SK-N-SH treated with all-trans-retinoic acid at 6 μM for 48 hours (cell line): ENCODE data around the gene EFNB1.

Experiments used
- ATAC-seq: fragments of 200-7000 bp; cut with Tn5 transposase; 3 replicates; pipeline ENCODE4 v1.9.1; 2020; ENCODE audit warnings: mild to moderate bottlenecking, moderate library complexity
- ARNTL ChIP-seq: fragments of 450-650 bp; formaldehyde crosslinking; IDR thresholded peaks from 2 replicates; pipeline ENCODE4 v1.5.0; 2020; ENCODE audit warnings: low read depth, mild to moderate bottlenecking, moderate library complexity, borderline replicate concordance
- BACH2 ChIP-seq: fragments of 250-450 bp; sonication (Bioruptor Pico); IDR thresholded peaks from 2 replicates; pipeline ENCODE4 v1.9.0; 2021; ENCODE audit warnings: mild to moderate bottlenecking, borderline replicate concordance
- CSDC2 ChIP-seq: fragments of 250-450 bp; sonication (Bioruptor Pico); IDR thresholded peaks from 2 replicates; pipeline ENCODE4 v1.5.0; 2020; ENCODE audit warnings: mild to moderate bottlenecking, moderate library complexity
- ESRRG ChIP-seq: fragments of 250-450 bp; sonication (Bioruptor Pico); IDR thresholded peaks from 2 replicates; pipeline ENCODE4 v1.6.1; 2021; ENCODE audit warnings: mild to moderate bottlenecking
- GLIS3 ChIP-seq: fragments of 250-450 bp; sonication (Bioruptor Pico); IDR thresholded peaks from 2 replicates; pipeline ENCODE4 v1.5.0; 2020; ENCODE audit warnings: mild to moderate bottlenecking, moderate library complexity
- ISL1 ChIP-seq: fragments of 250-450 bp; sonication (Bioruptor Pico); IDR thresholded peaks from 2 replicates; pipeline ENCODE4 v2.1.2; 2022; ENCODE audit warnings: mild to moderate bottlenecking, moderate library complexity
- OSR1 ChIP-seq: fragments of 250-450 bp; sonication (Bioruptor Pico); IDR thresholded peaks from 2 replicates; pipeline ENCODE4 v1.8.0; 2022; ENCODE audit warnings: moderate library complexity, mild to moderate bottlenecking, inconsistent platforms
- PPARA ChIP-seq: fragments of 250-450 bp; sonication (Bioruptor Pico); IDR thresholded peaks from 2 replicates; pipeline ENCODE4 v1.5.0; 2020; ENCODE audit warnings: mild to moderate bottlenecking, borderline replicate concordance
- RARB ChIP-seq: fragments of 250-450 bp; sonication (Bioruptor Pico); IDR thresholded peaks from 2 replicates; pipeline ENCODE4 v1.8.0; 2021; ENCODE audit warnings: mild to moderate bottlenecking, moderate library complexity
- TCF4 ChIP-seq: fragments of 250-450 bp; sonication (Bioruptor Pico); IDR thresholded peaks from 2 replicates; pipeline ENCODE4 v1.8.0; 2021; ENCODE audit warnings: mild to moderate bottlenecking, moderate library complexity, borderline replicate concordance
- TOX ChIP-seq: fragments of 250-450 bp; sonication (Bioruptor Pico); IDR thresholded peaks from 2 replicates; pipeline ENCODE4 v1.8.0; 2021; ENCODE audit warnings: mild to moderate bottlenecking, moderate library complexity, borderline replicate concordance
- ZC3H10 ChIP-seq: fragments of 250-450 bp; sonication (Bioruptor Pico); IDR thresholded peaks from 2 replicates; pipeline ENCODE4 v1.5.1; 2021; ENCODE audit warnings: mild to moderate bottlenecking, moderate library complexity
- ZFP3 ChIP-seq: fragments of 250-450 bp; sonication (Bioruptor Pico); IDR thresholded peaks from 2 replicates; pipeline ENCODE4 v1.5.0; 2020; ENCODE audit warnings: mild to moderate bottlenecking, moderate library complexity
- ZFP30 ChIP-seq: fragments of 450-650 bp; formaldehyde crosslinking; IDR thresholded peaks from 2 replicates; pipeline ENCODE4 v1.5.0; 2022; ENCODE audit warnings: mild to moderate bottlenecking, moderate library complexity
- ZNF565 ChIP-seq: fragments of 450-650 bp; formaldehyde crosslinking; conservative IDR thresholded peaks from 2 replicates; pipeline ENCODE4 v1.5.0; 2020; ENCODE audit warnings: low read depth, mild to moderate bottlenecking, moderate library complexity
- ZNF70 ChIP-seq: fragments of 450-650 bp; formaldehyde crosslinking; IDR thresholded peaks from 2 replicates; pipeline ENCODE4 v1.5.0; 2020; ENCODE audit warnings: mild to moderate bottlenecking, moderate library complexity
- ZNF8 ChIP-seq: fragments of 450-650 bp; formaldehyde crosslinking; IDR thresholded peaks from 2 replicates; pipeline ENCODE4 v1.5.0; 2020; ENCODE audit warnings: mild to moderate bottlenecking, moderate library complexity
- TF ChIP-seq, protein P1 (sequence below): fragments of 250-450 bp; sonication (Bioruptor Pico); IDR thresholded peaks from 2 replicates; pipeline ENCODE4 v1.8.0; 2021; ENCODE audit warnings: low read depth, mild to moderate bottlenecking, moderate library complexity, borderline replicate concordance
- TF ChIP-seq, protein P2 (sequence below): fragments of 250-450 bp; sonication (Bioruptor Pico); IDR thresholded peaks from 2 replicates; pipeline ENCODE4 v1.5.0; 2020; ENCODE audit warnings: mild to moderate bottlenecking, moderate library complexity
- TF ChIP-seq, protein P3 (sequence below): fragments of 250-450 bp; sonication (Bioruptor Pico); IDR thresholded peaks from 2 replicates; pipeline ENCODE4 v1.5.1; 2020; ENCODE audit warnings: low read depth, mild to moderate bottlenecking, moderate library complexity
- TF ChIP-seq, protein P4 (sequence below): fragments of 250-450 bp; sonication (Bioruptor Pico); IDR thresholded peaks from 2 replicates; pipeline ENCODE4 v1.8.0; 2020; ENCODE audit warnings: mild to moderate bottlenecking, moderate library complexity, borderline replicate concordance

EFNB1 gene

DNA sequence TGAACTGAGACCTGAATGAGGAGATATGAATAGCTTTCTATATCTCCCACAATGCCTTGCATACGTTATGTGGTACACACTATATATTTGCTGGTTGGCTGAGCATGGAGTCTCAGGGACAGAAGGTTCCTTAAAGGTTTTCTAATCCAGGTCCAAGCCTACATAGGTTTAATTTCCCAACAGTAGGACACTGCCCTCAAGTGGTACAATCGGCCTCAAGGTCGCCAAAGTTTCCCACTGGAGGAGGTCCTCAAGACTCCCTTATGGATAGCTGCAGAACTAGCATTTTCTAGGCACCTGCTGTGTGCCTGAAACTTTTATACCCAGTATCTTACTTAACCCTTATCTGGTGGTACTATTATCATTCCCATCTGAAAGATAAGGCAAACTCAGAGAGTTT is 21.0 kb upstream of the EFNB1 start (continued):
- TF ChIP-seq, protein P1, sequence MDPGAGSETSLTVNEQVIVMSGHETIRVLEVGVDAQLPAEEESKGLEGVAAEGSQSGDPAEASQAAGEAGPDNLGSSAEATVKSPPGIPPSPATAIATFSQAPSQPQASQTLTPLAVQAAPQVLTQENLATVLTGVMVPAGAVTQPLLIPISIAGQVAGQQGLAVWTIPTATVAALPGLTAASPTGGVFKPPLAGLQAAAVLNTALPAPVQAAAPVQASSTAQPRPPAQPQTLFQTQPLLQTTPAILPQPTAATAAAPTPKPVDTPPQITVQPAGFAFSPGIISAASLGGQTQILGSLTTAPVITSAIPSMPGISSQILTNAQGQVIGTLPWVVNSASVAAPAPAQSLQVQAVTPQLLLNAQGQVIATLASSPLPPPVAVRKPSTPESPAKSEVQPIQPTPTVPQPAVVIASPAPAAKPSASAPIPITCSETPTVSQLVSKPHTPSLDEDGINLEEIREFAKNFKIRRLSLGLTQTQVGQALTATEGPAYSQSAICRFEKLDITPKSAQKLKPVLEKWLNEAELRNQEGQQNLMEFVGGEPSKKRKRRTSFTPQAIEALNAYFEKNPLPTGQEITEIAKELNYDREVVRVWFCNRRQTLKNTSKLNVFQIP (CRISPR knock-in tag), result no peak
- no peak for TF ChIP-seq ZNF8 (CRISPR knock-in tag)
- TF ChIP-seq BACH2 (CRISPR knock-in tag), result no peak
- TF ChIP-seq, all 23 proteins: peak for 0

DNA sequence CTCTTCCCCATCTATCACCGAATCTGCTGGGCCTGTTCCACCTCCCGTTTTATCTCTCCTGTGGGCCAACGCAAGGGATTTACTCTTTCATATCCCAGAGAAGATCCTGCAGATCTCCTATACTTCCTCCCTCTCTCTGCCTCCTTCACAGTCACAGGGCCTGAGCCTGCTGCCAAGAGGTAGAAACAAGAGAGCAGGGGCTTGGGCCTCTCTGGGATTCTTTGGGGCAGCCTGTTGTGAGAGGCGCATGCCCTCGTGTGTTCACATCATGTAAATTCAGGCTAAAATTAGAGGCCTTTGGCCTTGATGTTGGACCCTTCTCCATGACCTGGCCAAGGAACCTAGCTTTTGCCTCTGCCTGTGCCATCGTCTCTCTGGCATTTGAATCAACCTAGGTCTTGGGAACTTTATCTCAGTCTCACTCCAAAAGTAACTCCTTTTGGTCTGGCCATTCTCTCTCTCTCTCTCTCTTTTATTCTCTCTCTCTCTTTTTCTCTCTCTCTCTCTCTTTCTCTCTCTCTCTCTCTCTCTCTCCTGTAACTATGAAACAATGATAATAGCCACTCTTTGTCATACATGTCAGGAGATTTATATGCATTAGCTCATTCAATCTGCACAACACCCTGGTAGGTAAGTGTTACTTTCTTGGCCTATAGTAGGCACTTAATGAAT is 20.0 kb upstream of the EFNB1 start:
- peak; percentile 81 for ATAC-seq
- no peak for TF ChIP-seq TCF4 (CRISPR knock-in tag)
- TF ChIP-seq ZNF8 (CRISPR knock-in tag), result no peak
- no peak for TF ChIP-seq RARB (CRISPR knock-in tag)
- no peak for TF ChIP-seq ISL1 (CRISPR knock-in tag)
- TF ChIP-seq ZC3H10 (CRISPR knock-in tag), result no peak
- TF ChIP-seq, protein P1 (CRISPR knock-in tag), result no peak
- TF ChIP-seq ARNTL (CRISPR knock-in tag), result no peak
- TF ChIP-seq ZNF70, result no peak
- TF ChIP-seq ZFP3 (CRISPR knock-in tag), result no peak
- TF ChIP-seq, protein P2, sequence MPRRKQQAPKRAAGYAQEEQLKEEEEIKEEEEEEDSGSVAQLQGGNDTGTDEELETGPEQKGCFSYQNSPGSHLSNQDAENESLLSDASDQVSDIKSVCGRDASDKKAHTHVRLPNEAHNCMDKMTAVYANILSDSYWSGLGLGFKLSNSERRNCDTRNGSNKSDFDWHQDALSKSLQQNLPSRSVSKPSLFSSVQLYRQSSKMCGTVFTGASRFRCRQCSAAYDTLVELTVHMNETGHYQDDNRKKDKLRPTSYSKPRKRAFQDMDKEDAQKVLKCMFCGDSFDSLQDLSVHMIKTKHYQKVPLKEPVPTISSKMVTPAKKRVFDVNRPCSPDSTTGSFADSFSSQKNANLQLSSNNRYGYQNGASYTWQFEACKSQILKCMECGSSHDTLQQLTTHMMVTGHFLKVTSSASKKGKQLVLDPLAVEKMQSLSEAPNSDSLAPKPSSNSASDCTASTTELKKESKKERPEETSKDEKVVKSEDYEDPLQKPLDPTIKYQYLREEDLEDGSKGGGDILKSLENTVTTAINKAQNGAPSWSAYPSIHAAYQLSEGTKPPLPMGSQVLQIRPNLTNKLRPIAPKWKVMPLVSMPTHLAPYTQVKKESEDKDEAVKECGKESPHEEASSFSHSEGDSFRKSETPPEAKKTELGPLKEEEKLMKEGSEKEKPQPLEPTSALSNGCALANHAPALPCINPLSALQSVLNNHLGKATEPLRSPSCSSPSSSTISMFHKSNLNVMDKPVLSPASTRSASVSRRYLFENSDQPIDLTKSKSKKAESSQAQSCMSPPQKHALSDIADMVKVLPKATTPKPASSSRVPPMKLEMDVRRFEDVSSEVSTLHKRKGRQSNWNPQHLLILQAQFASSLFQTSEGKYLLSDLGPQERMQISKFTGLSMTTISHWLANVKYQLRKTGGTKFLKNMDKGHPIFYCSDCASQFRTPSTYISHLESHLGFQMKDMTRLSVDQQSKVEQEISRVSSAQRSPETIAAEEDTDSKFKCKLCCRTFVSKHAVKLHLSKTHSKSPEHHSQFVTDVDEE (CRISPR knock-in tag), result no peak
- TF ChIP-seq ZFP30 (CRISPR knock-in tag), result no peak
- TF ChIP-seq, protein P3, sequence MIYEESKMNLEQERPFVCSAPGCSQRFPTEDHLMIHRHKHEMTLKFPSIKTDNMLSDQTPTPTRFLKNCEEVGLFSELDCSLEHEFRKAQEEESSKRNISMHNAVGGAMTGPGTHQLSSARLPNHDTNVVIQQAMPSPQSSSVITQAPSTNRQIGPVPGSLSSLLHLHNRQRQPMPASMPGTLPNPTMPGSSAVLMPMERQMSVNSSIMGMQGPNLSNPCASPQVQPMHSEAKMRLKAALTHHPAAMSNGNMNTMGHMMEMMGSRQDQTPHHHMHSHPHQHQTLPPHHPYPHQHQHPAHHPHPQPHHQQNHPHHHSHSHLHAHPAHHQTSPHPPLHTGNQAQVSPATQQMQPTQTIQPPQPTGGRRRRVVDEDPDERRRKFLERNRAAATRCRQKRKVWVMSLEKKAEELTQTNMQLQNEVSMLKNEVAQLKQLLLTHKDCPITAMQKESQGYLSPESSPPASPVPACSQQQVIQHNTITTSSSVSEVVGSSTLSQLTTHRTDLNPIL (CRISPR knock-in tag), result no peak
- no peak for TF ChIP-seq CSDC2
- TF ChIP-seq TOX (CRISPR knock-in tag), result no peak
- TF ChIP-seq ZNF565 (CRISPR knock-in tag), result no peak
- TF ChIP-seq ESRRG, result no peak

DNA sequence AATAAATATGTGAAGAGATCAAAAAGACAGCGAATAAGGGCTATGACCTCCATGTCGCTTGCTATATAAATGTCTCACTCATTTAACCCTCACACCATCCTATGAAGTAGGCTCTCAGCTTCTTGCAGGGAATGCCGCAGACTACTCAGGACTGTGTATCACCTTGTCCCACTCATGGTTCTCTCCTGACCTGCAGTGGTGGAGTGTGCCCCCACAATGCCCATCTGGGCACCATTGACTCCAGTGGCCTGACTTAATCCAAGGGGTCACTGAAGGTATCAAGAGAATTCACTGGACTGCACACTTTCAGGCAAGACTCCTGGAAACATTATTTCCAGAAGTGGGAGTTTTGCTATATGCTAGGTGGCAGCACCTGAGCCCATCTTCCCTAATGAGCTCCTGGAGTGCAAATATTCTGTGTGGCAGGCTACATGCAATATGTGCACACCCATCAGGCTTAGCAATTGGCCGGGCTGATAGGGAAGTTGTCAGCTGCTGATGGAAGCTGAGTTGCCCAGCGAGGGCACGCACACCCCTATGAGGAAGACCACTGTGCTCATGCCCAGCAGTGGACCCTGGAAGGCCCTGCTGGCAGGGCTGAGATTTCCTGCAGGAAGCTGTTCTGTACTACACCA is 8.2 kb upstream of the EFNB1 start:
- no peak for ATAC-seq
- no peak for TF ChIP-seq ISL1 (CRISPR knock-in tag)
- no peak for TF ChIP-seq ARNTL (CRISPR knock-in tag)
- TF ChIP-seq CSDC2, result no peak
- TF ChIP-seq, protein P2 (CRISPR knock-in tag), result no peak
- TF ChIP-seq PPARA (CRISPR knock-in tag), result no peak
- TF ChIP-seq ZFP30 (CRISPR knock-in tag), result no peak
- no peak for TF ChIP-seq RARB (CRISPR knock-in tag)
- no peak for TF ChIP-seq OSR1
- no peak for TF ChIP-seq TCF4 (CRISPR knock-in tag)
- TF ChIP-seq, protein P4, sequence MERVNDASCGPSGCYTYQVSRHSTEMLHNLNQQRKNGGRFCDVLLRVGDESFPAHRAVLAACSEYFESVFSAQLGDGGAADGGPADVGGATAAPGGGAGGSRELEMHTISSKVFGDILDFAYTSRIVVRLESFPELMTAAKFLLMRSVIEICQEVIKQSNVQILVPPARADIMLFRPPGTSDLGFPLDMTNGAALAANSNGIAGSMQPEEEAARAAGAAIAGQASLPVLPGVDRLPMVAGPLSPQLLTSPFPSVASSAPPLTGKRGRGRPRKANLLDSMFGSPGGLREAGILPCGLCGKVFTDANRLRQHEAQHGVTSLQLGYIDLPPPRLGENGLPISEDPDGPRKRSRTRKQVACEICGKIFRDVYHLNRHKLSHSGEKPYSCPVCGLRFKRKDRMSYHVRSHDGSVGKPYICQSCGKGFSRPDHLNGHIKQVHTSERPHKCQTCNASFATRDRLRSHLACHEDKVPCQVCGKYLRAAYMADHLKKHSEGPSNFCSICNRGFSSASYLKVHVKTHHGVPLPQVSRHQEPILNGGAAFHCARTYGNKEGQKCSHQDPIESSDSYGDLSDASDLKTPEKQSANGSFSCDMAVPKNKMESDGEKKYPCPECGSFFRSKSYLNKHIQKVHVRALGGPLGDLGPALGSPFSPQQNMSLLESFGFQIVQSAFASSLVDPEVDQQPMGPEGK, result no peak
- TF ChIP-seq ZNF70, result no peak
- no peak for TF ChIP-seq ESRRG
- TF ChIP-seq ZFP3 (CRISPR knock-in tag), result no peak
- TF ChIP-seq, protein P3 (CRISPR knock-in tag), result no peak
- no peak for TF ChIP-seq ZNF8 (CRISPR knock-in tag)
- no peak for TF ChIP-seq GLIS3 (CRISPR knock-in tag)
- no peak for TF ChIP-seq ZNF565 (CRISPR knock-in tag)
- no peak for TF ChIP-seq ZC3H10 (CRISPR knock-in tag)
- TF ChIP-seq BACH2 (CRISPR knock-in tag), result no peak
